Neuronal stem cell (in vitro differentiated cells): ENCODE data around the gene PTGIR.

Experiments used
- DNase-seq: peaks from one replicate; pipeline ENCODE4 v3.0.0-alpha.2; 2013; ENCODE audit warnings: low spot score
- H2AFZ ChIP-seq: one replicate; pipeline ENCODE4 v1.6.1; 2013; ENCODE audit warnings: mild to moderate bottlenecking, low read length, inconsistent platforms
- H2AK5ac ChIP-seq: 2 replicates; pipeline ENCODE4 v1.6.1; 2013; ENCODE audit warnings: low read depth, mild to moderate bottlenecking, inconsistent platforms, low read length, moderate library complexity, mixed read lengths
- H2BK120ac ChIP-seq: 2 replicates; pipeline ENCODE4 v1.6.1; 2013; ENCODE audit warnings: low read depth, mild to moderate bottlenecking, inconsistent platforms, low read length, moderate library complexity, mixed read lengths
- H2BK12ac ChIP-seq: one replicate; pipeline ENCODE4 v1.6.1; 2013; ENCODE audit warnings: low read length, inconsistent platforms
- H2BK15ac ChIP-seq: 2 replicates; pipeline ENCODE4 v1.6.1; 2013; ENCODE audit warnings: mild to moderate bottlenecking, low read length, inconsistent platforms, mixed read lengths
- H2BK5ac ChIP-seq: one replicate; pipeline ENCODE4 v1.6.1; 2013; ENCODE audit warnings: inconsistent platforms, mild to moderate bottlenecking, low read length, moderate library complexity
- H3K14ac ChIP-seq: one replicate; pipeline ENCODE4 v1.6.1; 2013; ENCODE audit warnings: low read length, inconsistent platforms
- H3K18ac ChIP-seq: 2 replicates; pipeline ENCODE4 v1.6.1; 2013; ENCODE audit warnings: low read length, inconsistent platforms
- H3K23ac ChIP-seq: 2 replicates; pipeline ENCODE4 v1.6.1; 2013; ENCODE audit warnings: low read depth, mild to moderate bottlenecking, mixed read lengths, low read length, inconsistent platforms; ENCODE audit not compliant: poor library complexity
- H3K27ac ChIP-seq: replicated peaks from 3 replicates; pipeline ENCODE4 v1.5.1; 2013; ENCODE audit warnings: low read length, inconsistent platforms
- H3K27me3 ChIP-seq, 3 experiments: 2 replicates each; pipeline ENCODE4 v1.6.1; 2013; ENCODE audit warnings: low read length in 3 of 3, mild to moderate bottlenecking in 2 of 3, inconsistent platforms in 1 of 3, low read depth in 1 of 3, mixed read lengths in 1 of 3, moderate library complexity in 1 of 3; ENCODE audit not compliant: control insufficient read depth in 3 of 3, insufficient read depth in 3 of 3
- H3K36me3 ChIP-seq, 2 donors: replicated peaks in 1 of 2; 2 replicates each; pipeline ENCODE4 v1.6.1; 2013; ENCODE audit warnings: low read length in 2 of 2; ENCODE audit not compliant: control insufficient read depth in 2 of 2, insufficient read depth in 2 of 2
- H3K4ac ChIP-seq: 2 replicates; pipeline ENCODE4 v1.6.1; 2013; ENCODE audit warnings: inconsistent platforms, mild to moderate bottlenecking, low read length, moderate library complexity
- H3K4me1 ChIP-seq, 2 donors: 1 replicate in 1 of 2; 2 replicates in 1 of 2; pipeline ENCODE4 v1.6.1; 2013; ENCODE audit warnings: low read length in 2 of 2, low read depth in 1 of 2; ENCODE audit not compliant: control insufficient read depth in 2 of 2, insufficient read depth in 1 of 2
- H3K4me2 ChIP-seq: one replicate; pipeline ENCODE4 v1.6.1; 2013; ENCODE audit warnings: mild to moderate bottlenecking, low read length, inconsistent platforms; ENCODE audit not compliant: insufficient read depth, poor library complexity, severe bottlenecking
- H3K4me3 ChIP-seq, 2 donors: 2 replicates each; pipeline ENCODE4 v1.5.1; 2013; ENCODE audit warnings: low read length in 2 of 2, mild to moderate bottlenecking in 2 of 2, inconsistent platforms in 1 of 2, moderate library complexity in 1 of 2
- H3K79me1 ChIP-seq: one replicate; pipeline ENCODE4 v1.6.1; 2013; ENCODE audit warnings: low read depth, mild to moderate bottlenecking, inconsistent platforms, low read length, moderate library complexity
- H3K9ac ChIP-seq: one replicate; pipeline ENCODE4 v1.6.1; 2013; ENCODE audit warnings: mild to moderate bottlenecking, low read depth, low read length, inconsistent platforms; ENCODE audit not compliant: poor library complexity
- H3K9me3 ChIP-seq, 2 donors: replicated peaks in 1 of 2; 2 replicates each; pipeline versions ENCODE3 to v1.6.1; 2013; ENCODE audit warnings: low read length in 2 of 2, mild to moderate bottlenecking in 2 of 2, inconsistent platforms in 1 of 2, low read depth in 1 of 2, mixed read lengths in 1 of 2, moderate library complexity in 1 of 2; ENCODE audit not compliant: control insufficient read depth in 2 of 2, insufficient read depth in 1 of 2
- H4K8ac ChIP-seq: one replicate; pipeline ENCODE4 v1.6.1; 2013; ENCODE audit warnings: low read depth, mild to moderate bottlenecking, inconsistent platforms, low read length, moderate library complexity
- H4K91ac ChIP-seq: one replicate; pipeline ENCODE4 v1.6.1; 2013; ENCODE audit warnings: low read length, low read depth, mild to moderate bottlenecking, inconsistent platforms; ENCODE audit not compliant: poor library complexity
- WGBS, 2 donors: extraction: QIAGEN DNeasy Blood & Tissue Kit; methylation state at CpG; one replicate each; pipeline ENCODE4 v1.1.7; 2013; ENCODE audit warnings: missing lambda C conversion rate in 2 of 2, mixed read lengths in 1 of 2; ENCODE audit not compliant: insufficient read length in 2 of 2, insufficient replicate concordance in 1 of 2; ENCODE audit errors: extremely low coverage in 2 of 2; 5-methylcytosine and 5-hydroxymethylcytosine counted together

PTGIR gene

GRCh38 chr19:46620267-46620666, 4.6 kb downstream of the PTGIR start:
- no peak for DNase-seq
- no peak overlapping the region for H3K27ac ChIP-seq

GRCh38 chr19:46618670-46619231, 6.1 kb downstream of the PTGIR start:
- Histone ChIP-seq H3K79me1 (peaks cover 1% of the 10 kb centered on the region), H3K9me3 (no peaks in the 10 kb centered on the region), H3K14ac (no peak overlapping the region), H3K27ac (no peak overlapping the region), H3K4me3 (no peak overlapping the region), H3K4me1 (peaks cover 9 to 21% of the 10 kb centered on the region in 2 donors), H4K91ac (no peak overlapping the region), H2BK5ac (no peak overlapping the region), H3K4me2 (no peak overlapping the region), H2AFZ (no peak overlapping the region), H4K8ac (no peak overlapping the region), H3K36me3 (no peaks in the 10 kb centered on the region), H3K18ac (no peak overlapping the region), H2AK5ac (no peak overlapping the region), H3K23ac (no peak overlapping the region), H2BK120ac (no peak overlapping the region), H3K27me3 (peaks cover 0 to 24% (median 0%) of the 10 kb centered on the region in 3 experiments), H2BK12ac (no peak overlapping the region), H3K9ac (no peak overlapping the region), H2BK15ac (no peak overlapping the region), H3K4ac (no peak overlapping the region)
- no peak for DNase-seq
- WGBS, 2 donors = no CpG with 5 or more reads among the region's 9 CpGs

More at GRCh38 chr19:46620267-46620666, 4.6 kb downstream of the PTGIR start:
- no peak overlapping the region for H3K4me3 ChIP-seq
- WGBS, 2 donors = no CpG with 5 or more reads among the region's 3 CpGs
- no peak overlapping the region for H2BK120ac ChIP-seq
- no peak overlapping the region for H4K91ac ChIP-seq
- H3K14ac ChIP-seq = no peak overlapping the region
- no peak overlapping the region for H3K4ac ChIP-seq
- no peak overlapping the region for H3K23ac ChIP-seq
- H3K4me2 ChIP-seq = no peak overlapping the region
- H3K9me3 ChIP-seq = no peaks in the 10 kb centered on the region
- peak overlapping the region; percentile 63 for H2AK5ac ChIP-seq
- H3K27me3 ChIP-seq = peaks cover 0 to 24% (median 0%) of the 10 kb centered on the region in 3 experiments
- peak overlapping the region; percentile 20 for H3K18ac ChIP-seq
- no peaks in the 10 kb centered on the region for H3K36me3 ChIP-seq
- H2BK5ac ChIP-seq = no peak overlapping the region
- peaks cover 1% of the 10 kb centered on the region for H3K79me1 ChIP-seq
- no peak overlapping the region for H3K9ac ChIP-seq
- peak overlapping the region; percentile 96 for H2AFZ ChIP-seq
- no peak overlapping the region for H4K8ac ChIP-seq
- H2BK12ac ChIP-seq = no peak overlapping the region
- H2BK15ac ChIP-seq = peak overlapping the region; percentile 57
- peaks cover 11 to 22% of the 10 kb centered on the region in 2 donors for H3K4me1 ChIP-seq

GRCh38 chr19:46617601-46618000, 7.3 kb downstream of the PTGIR start:
- Histone ChIP-seq H3K18ac (no peak overlapping the region), H2BK12ac (no peak overlapping the region), H3K4me1 (peaks cover 9 to 21% of the 10 kb centered on the region in 2 donors), H3K4me2 (no peak overlapping the region), H3K27ac (no peak overlapping the region), H2AFZ (no peak overlapping the region), H3K9me3 (no peaks in the 10 kb centered on the region), H3K27me3 (peaks cover 0 to 24% (median 0%) of the 10 kb centered on the region in 3 experiments), H2BK5ac (no peak overlapping the region), H2AK5ac (no peak overlapping the region), H3K9ac (no peak overlapping the region), H2BK15ac (no peak overlapping the region), H4K8ac (no peak overlapping the region), H3K79me1 (no peaks in the 10 kb centered on the region), H3K14ac (no peak overlapping the region), H3K4ac (no peak overlapping the region), H4K91ac (no peak overlapping the region), H3K36me3 (no peaks in the 10 kb centered on the region), H2BK120ac (no peak overlapping the region), H3K4me3 (no peak overlapping the region), H3K23ac (no peak overlapping the region)
- no peak for DNase-seq
- WGBS, 2 donors = no CpG with 5 or more reads among the region's 6 CpGs

- Histone ChIP-seq H3K4me1 (peaks cover 9 to 18% of the 10 kb centered on the region in 2 donors), H3K4ac (no peak overlapping the region), H2BK5ac (no peak overlapping the region), H3K79me1 (no peaks in the 10 kb centered on the region), H3K27me3 (peaks cover 0 to 20% (median 0%) of the 10 kb centered on the region in 3 experiments), H3K9me3 (no peaks in the 10 kb centered on the region), H2BK12ac (peak overlapping the region; percentile 95), H3K27ac (no peak overlapping the region), H3K9ac (no peak overlapping the region), H2AK5ac (peak overlapping the region; percentile 85), H3K23ac (no peak overlapping the region), H2AFZ (peak overlapping the region; percentile 17), H3K14ac (no peak overlapping the region), H3K18ac (peak overlapping the region; percentile 78), H2BK120ac (no peak overlapping the region), H3K4me2 (no peak overlapping the region), H3K4me3 (peak overlapping the region in 1 of 2 donors; percentile 27), H2BK15ac (peak overlapping the region; percentile 65), H4K91ac (no peak overlapping the region), H4K8ac (peak overlapping the region; percentile 52), H3K36me3 (no peaks in the 10 kb centered on the region)
- no peak for DNase-seq
- no CpG with 5 or more reads among the region's 17 CpGs for WGBS, 2 donors
Observed at GRCh38 chr19:46616631-46617322, 8.1 kb downstream of the PTGIR start.
